Panc1 (cell line): ENCODE results near the gene ETHE1.

ENCODE experiments used
- POLR2AphosphoS5 ChIP-seq: IDR thresholded peaks from 2 replicates; pipeline ENCODE4 v1.6.1; 2012; ENCODE audit warnings: mild to moderate bottlenecking, low read depth, low read length, moderate library complexity
- SIN3A ChIP-seq: IDR thresholded peaks from 2 replicates; pipeline ENCODE4 v1.6.1; 2012; ENCODE audit warnings: low read depth, mild to moderate bottlenecking, low read length, moderate library complexity, borderline replicate concordance; ENCODE audit not compliant: insufficient read depth
- TF ChIP-seq, protein P1 (sequence below), 2 experiments: IDR thresholded peaks; 2 replicates each; pipeline ENCODE4 v1.6.1; 2011 to 2012; ENCODE audit warnings: low read depth in 2 of 2, control low read depth in 1 of 2, low read length in 1 of 2, mild to moderate bottlenecking in 1 of 2, moderate library complexity in 1 of 2; ENCODE audit not compliant: insufficient read depth in 1 of 2
- TF ChIP-seq, protein P2 (sequence below): fragments of 450-650 bp; IDR thresholded peaks from 2 replicates; pipeline ENCODE4 v1.5.1; 2017; ENCODE audit warnings: mild to moderate bottlenecking

DNA sequence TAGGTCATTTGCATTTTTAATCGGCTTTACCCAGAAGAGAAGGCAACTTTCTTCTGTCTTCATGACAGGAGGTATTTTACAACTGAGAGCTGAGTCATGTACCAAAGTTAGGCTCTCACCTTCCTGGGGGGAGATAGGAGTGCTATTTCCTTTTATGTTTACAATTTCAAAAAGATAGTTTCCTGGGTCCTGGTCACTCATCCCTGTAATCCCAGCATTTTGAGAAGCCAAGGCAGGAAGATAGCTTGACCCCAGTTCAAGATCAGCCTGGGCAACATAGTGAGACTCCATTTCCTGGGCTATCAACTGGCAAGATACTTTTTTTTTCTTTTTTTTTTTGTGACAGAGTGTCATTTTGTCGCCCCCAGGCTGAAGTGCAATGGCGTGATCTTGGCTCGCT is 69.2 kb downstream of the ETHE1 start:
- TF ChIP-seq, protein P1, sequence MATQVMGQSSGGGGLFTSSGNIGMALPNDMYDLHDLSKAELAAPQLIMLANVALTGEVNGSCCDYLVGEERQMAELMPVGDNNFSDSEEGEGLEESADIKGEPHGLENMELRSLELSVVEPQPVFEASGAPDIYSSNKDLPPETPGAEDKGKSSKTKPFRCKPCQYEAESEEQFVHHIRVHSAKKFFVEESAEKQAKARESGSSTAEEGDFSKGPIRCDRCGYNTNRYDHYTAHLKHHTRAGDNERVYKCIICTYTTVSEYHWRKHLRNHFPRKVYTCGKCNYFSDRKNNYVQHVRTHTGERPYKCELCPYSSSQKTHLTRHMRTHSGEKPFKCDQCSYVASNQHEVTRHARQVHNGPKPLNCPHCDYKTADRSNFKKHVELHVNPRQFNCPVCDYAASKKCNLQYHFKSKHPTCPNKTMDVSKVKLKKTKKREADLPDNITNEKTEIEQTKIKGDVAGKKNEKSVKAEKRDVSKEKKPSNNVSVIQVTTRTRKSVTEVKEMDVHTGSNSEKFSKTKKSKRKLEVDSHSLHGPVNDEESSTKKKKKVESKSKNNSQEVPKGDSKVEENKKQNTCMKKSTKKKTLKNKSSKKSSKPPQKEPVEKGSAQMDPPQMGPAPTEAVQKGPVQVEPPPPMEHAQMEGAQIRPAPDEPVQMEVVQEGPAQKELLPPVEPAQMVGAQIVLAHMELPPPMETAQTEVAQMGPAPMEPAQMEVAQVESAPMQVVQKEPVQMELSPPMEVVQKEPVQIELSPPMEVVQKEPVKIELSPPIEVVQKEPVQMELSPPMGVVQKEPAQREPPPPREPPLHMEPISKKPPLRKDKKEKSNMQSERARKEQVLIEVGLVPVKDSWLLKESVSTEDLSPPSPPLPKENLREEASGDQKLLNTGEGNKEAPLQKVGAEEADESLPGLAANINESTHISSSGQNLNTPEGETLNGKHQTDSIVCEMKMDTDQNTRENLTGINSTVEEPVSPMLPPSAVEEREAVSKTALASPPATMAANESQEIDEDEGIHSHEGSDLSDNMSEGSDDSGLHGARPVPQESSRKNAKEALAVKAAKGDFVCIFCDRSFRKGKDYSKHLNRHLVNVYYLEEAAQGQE (IDR thresholded peaks at IDR 0.05; ENCODE audit: insufficient read depth in 1 of 2, low read depth in 2 of 2, low read length in 1 of 2) = no peak
- TF ChIP-seq, protein P2, sequence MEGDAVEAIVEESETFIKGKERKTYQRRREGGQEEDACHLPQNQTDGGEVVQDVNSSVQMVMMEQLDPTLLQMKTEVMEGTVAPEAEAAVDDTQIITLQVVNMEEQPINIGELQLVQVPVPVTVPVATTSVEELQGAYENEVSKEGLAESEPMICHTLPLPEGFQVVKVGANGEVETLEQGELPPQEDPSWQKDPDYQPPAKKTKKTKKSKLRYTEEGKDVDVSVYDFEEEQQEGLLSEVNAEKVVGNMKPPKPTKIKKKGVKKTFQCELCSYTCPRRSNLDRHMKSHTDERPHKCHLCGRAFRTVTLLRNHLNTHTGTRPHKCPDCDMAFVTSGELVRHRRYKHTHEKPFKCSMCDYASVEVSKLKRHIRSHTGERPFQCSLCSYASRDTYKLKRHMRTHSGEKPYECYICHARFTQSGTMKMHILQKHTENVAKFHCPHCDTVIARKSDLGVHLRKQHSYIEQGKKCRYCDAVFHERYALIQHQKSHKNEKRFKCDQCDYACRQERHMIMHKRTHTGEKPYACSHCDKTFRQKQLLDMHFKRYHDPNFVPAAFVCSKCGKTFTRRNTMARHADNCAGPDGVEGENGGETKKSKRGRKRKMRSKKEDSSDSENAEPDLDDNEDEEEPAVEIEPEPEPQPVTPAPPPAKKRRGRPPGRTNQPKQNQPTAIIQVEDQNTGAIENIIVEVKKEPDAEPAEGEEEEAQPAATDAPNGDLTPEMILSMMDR = no peak
- no peak for TF ChIP-seq POLR2AphosphoS5
- TF ChIP-seq SIN3A = no peak
